ENCODE measurements around the gene TET2.

TET2 gene

DNA sequence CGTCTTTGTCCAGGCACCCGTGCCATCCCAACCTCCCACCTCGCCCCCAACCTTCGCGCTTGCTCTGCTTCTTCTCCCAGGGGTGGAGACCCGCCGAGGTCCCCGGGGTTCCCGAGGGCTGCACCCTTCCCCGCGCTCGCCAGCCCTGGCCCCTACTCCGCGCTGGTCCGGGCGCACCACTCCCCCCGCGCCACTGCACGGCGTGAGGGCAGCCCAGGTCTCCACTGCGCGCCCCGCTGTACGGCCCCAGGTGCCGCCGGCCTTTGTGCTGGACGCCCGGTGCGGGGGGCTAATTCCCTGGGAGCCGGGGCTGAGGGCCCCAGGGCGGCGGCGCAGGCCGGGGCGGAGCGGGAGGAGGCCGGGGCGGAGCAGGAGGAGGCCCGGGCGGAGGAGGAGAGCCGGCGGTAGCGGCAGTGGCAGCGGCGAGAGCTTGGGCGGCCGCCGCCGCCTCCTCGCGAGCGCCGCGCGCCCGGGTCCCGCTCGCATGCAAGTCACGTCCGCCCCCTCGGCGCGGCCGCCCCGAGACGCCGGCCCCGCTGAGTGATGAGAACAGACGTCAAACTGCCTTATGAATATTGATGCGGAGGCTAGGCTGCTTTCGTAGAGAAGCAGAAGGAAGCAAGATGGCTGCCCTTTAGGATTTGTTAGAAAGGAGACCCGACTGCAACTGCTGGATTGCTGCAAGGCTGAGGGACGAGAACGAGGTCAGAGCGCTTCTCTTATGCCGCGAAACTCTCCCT, at the start of gene TET2:
Gene TET2 (plus strand): TSS at position 601 of the 740 bp plus-strand sequence. CDS start 87,067 bp downstream, outside the sequence.
- peak; percentile 73 to 76 for DNase-seq

GRCh38 chr4:105102016-105102415, 44.7 kb upstream of the TET2 start:
- DNase-seq = no peak

- DNase-seq = no peak
These were observed 40.2 kb upstream of the TET2 start for GRCh38 chr4:105106426-105106825.

DNA sequence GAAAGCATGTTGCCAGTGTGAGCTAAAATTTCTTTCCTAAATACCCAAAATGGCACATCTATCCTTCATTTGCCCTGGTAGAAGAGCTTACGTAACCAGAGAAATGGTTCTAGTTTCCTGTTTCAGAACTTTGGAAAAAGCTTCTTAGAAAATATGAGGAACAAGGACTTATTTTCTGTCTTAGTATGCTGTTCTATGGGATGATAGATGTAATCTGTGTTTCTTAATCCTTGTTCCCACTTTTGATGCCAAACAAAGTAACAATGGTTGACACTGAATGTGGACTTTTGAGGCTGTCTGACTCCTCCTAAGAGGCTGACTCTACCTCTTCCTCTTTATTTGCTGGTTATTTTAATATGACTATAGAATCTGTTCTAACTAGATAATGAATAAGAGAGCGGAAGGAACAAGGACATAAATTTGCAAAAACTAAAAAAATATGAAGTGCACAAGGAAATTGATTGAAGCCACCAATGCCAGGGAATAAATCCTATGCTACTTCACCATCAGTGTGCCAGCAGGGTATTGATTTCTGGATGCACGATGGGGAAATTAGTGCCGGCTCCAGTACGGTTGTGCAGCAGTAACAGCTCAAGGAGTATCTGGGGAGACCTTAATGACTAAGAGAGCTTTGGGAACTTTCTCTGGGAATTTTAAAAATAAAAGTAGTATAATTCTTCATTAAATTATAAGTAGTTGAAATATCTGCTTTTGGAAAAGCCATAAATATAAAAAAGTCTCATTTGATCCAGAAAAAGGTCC, 39.4 kb upstream of the TET2 start:
- no peak for DNase-seq

- no peak for DNase-seq
These were observed 37.7 kb upstream of the TET2 start for GRCh38 chr4:105108971-105109370.

DNA sequence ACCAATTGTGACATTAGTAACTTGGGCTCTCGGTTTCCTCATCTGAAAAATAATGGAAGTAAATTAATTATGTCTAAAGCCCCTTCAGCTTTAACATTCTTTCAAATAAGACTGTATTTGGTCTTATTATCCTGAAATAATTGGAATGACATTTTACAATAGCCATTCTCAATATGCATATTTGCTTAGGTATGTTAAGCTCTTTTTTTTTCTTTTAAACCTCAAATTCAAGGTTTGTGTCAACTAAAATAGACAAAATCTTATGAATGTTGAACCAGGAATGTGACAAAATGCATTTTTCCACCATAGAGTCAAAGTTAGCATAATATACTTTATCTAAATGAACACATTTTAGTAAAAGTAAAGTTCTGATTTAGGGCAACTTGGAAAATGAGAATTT, 34.4 kb upstream of the TET2 start:
- no peak for DNase-seq

DNA sequence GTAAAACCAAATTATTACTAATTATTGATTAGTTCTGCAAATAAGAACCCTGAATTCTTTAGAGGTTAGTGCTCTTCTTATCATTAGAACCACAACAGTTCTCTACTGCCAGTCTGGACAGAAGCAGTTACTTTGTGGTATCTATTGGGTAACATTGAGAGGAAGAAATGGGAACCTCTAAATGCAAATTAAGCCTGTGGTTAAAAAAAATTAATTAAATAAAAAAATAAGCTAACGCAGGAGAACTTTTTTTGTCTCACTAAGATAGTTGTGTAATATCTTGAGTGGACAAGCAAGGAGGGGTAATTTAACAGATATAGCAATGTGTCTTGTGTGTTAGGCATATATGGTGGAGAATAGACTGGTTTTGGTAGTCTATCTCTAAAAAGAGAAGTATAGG, 32.9 kb upstream of the TET2 start:
- DNase-seq = no peak

GRCh38 chr4:105116616-105117319, 29.9 kb upstream of the TET2 start:
- no peak for DNase-seq

DNA sequence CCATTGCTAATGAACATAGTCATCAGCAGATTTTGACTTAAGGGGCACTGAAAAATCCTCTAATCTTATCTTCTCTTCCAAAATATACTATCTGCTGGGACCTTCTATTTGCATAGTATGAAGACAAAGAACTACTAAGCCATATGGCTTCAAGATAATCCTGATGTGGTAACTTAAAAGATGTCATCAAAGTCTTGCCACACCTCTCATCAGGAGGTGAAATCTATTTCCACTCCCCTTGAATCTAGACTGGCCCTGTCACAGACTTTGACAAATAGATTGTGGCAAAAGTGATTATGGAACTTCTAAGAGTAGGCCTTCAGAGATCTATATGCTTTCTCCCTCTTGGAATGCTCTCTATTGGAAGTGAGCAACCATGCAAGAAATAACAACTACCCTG, 27.3 kb upstream of the TET2 start:
- DNase-seq = no peak

- no peak for DNase-seq
These were observed 26.1 kb upstream of the TET2 start for GRCh38 chr4:105120626-105121025.

DNA sequence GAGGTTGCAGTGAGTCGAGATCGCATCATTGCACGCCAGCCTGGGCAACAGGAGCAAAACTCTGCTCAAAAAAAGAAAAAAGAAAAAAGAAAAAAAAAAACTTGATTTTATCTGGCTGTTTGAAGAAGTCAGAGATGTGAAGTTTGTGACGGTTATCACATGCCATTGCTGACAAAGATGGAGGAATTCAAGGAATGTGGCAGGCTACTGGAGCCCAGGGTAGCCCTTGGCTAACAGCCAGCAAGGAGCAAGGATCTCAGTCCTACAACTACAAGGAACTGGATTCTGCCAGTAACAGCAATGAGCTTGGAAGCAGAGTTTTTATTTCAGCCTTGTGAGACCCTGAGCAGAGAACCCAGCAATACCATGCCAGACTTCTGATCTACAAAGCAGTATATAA, 24.3 kb upstream of the TET2 start:
- no peak for DNase-seq

GRCh38 chr4:105126311-105127169, 20.1 kb upstream of the TET2 start:
- DNase-seq = no peak

GRCh38 chr4:105127170-105127445, 19.6 kb upstream of the TET2 start:
- no peak for DNase-seq

GRCh38 chr4:105128208-105128607, 18.5 kb upstream of the TET2 start:
- DNase-seq = no peak

DNA sequence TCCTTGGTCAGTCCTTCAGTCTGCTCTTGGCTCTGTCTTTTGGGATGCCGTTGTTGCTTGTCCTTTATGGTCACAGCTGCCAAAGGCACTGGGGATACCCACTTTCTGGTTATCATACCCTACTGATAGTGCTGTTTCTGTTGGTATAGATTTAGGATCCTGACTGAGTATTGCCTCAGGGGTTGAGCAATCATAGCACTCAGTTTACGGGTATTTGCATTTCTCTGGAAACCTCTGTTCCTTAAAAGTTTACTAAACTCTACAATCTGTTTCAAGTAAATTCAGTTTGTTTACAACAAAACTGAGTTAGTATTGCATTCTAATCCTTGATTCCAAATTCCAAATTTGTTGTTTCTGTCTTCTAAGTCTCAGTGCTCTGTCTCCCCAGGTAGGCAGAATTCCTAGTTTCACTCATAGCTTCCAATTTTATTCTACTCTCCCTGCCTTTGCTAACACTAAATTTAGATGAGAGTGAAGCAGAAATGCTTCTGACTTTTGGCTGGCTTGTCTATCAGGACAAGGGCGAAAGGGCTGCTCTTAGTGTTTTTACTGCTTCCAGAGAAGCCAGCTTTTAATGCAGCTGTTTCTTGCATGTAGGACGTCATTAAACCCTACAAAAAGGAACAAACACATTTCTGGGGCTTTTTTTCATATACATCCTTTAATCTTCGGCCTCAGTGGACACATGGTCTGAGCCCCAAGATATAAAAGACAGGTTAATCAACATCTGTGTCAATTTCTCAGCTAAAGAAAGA, 17.2 kb upstream of the TET2 start:
- no peak for DNase-seq

DNA sequence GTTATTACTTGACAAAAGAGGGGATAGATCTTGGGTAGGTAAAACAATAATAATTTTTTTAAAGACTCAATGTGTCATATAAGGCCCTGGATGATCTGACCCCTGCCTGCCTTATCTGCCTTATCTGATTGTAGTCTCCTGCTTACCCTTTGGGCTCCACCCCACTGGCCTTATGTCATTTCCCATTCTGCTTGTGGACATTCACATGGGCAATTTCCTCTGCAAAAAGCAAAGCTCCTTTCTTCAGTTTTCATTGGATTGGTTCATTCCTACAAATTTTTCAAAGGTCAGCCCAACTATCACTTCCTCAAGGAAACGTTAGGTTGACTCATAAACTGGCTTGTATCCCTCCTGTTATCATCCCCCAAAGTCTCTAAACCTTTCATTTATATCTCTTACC, 15.7 kb upstream of the TET2 start:
- DNase-seq = no peak

DNA sequence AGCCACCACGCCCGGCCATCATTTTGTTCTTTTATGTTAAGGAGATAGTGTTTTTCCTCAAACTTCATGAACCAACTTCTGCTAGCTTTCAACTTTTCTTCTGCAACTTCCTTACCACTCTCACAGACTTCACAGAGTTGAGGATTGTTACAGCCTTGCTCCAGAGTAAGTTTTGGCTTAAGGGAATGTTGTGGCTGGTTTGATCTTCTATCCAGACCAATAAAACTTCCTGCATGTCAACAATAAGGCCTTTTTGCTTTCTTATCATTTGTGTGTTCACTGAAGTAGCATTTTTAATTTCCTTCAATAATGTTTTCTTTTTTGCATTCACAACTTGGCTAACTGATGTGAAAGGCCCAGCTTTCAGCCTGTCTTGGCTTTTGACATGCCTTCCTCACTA, 12.7 kb upstream of the TET2 start:
- no peak for DNase-seq

DNA sequence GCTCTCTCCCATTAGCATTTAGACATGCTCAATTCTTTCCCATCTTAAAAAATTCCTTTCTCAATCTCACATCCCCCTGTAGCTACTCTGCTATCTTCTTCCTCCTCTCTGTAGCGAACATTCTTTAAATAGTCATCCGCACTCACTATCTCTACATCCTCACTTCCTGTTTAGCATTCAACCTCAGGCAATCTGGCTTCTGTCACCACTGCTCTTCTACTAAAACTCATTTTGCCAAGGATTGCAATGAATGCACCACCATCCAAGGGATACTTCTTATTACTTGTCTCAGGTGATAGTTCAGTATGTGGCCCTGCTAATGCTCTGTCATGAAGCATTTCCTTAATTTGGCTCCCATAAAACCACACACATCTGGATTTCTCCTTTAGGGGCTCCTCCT, 10.9 kb upstream of the TET2 start:
- no peak for DNase-seq

GRCh38 chr4:105137121-105137875, 9.4 kb upstream of the TET2 start:
- no peak for DNase-seq

DNA sequence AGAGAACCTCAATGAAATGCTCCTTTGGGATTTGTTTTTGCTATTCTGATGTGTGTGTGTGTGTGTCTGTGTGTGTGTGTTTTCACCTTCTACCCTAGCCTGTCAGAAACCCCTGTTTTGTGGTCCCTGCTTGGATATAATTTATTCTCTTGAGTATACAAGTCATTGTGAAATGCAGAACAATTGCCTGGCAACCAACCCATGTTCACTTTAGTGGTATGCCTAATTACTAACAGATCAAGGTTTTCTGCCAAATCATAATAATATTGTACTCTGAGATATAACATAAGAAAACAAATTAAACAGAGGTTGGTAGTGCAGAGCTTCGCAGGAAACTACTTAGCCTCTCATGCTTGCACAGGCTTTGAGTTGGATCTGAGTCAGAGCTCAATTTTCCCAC, 7.0 kb upstream of the TET2 start:
- DNase-seq = no peak

DNA sequence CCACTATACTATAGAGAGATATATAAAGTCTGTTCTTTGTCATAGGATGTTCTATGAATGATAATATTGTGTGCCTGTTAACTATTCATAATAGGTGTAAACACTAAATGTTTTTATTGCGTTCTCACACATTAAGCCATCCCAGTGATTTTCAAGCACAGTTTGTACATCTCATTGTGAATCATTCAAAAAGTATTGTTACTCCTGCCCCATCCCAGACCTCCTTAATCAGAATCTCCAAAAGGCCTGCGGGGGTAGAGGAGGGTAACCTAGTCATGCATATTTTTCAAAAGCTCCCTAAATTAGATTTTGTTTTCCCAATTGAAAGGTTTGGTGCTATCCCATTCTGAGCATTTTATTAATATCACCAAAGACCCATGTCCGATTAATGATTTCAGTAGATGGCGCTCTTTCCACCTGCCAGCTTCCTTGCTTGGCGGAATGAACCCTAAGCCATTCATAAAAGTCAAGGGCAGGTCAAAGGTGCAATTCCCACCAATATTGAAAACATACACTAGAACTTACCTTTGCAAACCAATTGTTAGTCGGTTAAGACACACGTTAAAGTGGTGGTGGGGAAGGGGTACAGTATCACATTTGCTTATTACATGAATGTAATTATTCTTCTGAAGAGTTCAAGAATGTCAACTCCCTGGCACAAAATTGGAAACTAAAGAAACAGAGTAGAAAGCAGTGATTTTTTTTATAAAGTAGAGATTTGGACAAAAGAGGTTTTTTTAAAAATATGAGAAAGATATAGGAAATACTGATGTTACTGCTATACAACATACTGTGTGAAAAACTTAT, 5.8 kb upstream of the TET2 start:
- DNase-seq = peak; percentile 35 to 37

All from activated CD4-positive, alpha-beta T cell treated with anti-CD3 and anti-CD28 coated beads, Interleukin-2, amount 50 U/mL, for 4 hours (primary cell).